Psoas muscle (tissue), 8 donors: Measurements from ENCODE around the gene HMCN1. TPM values are rescaled to one million over a fixed set of nuclear protein-coding genes. Genes with fewer than 3 reads are reported as not detected.
"Not testable (repeated sequence)": the region's sequence is repeated elsewhere in the genome, so short reads cannot be mapped to it uniquely, and the experiment has no call there.

ENCODE experiments used
- ATAC-seq, 4 donors: fragments of 200-7000 bp; cut with Tn5 transposase; one replicate each; pipeline ENCODE4 v1.9.1; 2020; ENCODE audit warnings: moderate library complexity in 3 of 4, mild to moderate bottlenecking in 2 of 4
- DNase-seq, 2 donors: peaks; one replicate each; pipeline ENCODE4 v3.0.0-alpha.2; 2020
- H3K27ac ChIP-seq: fragments of 200-600 bp; one replicate; pipeline ENCODE4 v1.8.0; 2022
- H3K27me3 ChIP-seq, 3 donors: fragments of 200-600 bp in 1 of 3; one replicate each; pipeline versions ENCODE4 v1.6.1 to v1.8.0; 2013 to 2022; ENCODE audit warnings: low read length in 2 of 3, mild to moderate bottlenecking in 2 of 3, moderate library complexity in 1 of 3; ENCODE audit not compliant: insufficient read depth in 3 of 3
- H3K36me3 ChIP-seq, 2 donors: fragments of 200-600 bp in 1 of 2; one replicate each; pipeline versions ENCODE4 v1.6.1 to v1.8.0; 2013 to 2022; ENCODE audit warnings: low read depth in 1 of 2, mild to moderate bottlenecking in 1 of 2, moderate library complexity in 1 of 2; ENCODE audit not compliant: insufficient read depth in 1 of 2
- H3K4me1 ChIP-seq: fragments of 200-600 bp; one replicate; pipeline ENCODE4 v1.8.0; 2022
- H3K4me3 ChIP-seq: fragments of 200-600 bp; one replicate; pipeline ENCODE4 v1.8.0; 2022; ENCODE audit warnings: mild to moderate bottlenecking
- H3K9me3 ChIP-seq: fragments of 200-600 bp; one replicate; pipeline ENCODE4 v1.8.0; 2022
- WGBS, 3 donors: extraction: QIAGEN DNeasy Blood & Tissue Kit; methylation state at CpG; one replicate each; pipeline versions ENCODE4 v1.1.6 to v1.1.7; 2013; 5-methylcytosine and 5-hydroxymethylcytosine counted together
- intact Hi-C, 2 donors: fragments of 100-400 bp; cut with DNase I; formaldehyde crosslinking; loops; one replicate each; pipeline versions ENCODE4 v1.11.0 to v1.14.2; 2022
- polyA plus RNA-seq, 3 donors: library from polyadenylated mRNA; stranded (reverse); fragments of 200-250 nt; gene quantifications; one replicate each; pipeline ENCODE4 v1.2.3, GENCODE V29; 2013
- total RNA-seq, 4 donors: library from RNA; stranded (reverse); fragmentation: NEBNext Ultra II Directional in 2 of 4; extraction: Animal tissue kit (Norgen Biotek cat#: 25700) in 2 of 4; gene quantifications; one replicate each; pipeline versions ENCODE4 v1.2.1 to v1.2.4, GENCODE V29; 2021 to 2023
- TF ChIP-seq, protein P1 (sequence below): fragments of 200-600 bp; IDR thresholded peaks from one replicate; pipeline ENCODE4 v1.8.0; 2022; ENCODE audit warnings: antibody characterized with exemption
- donor health status: healthy with polysubstance abuse.
- donor health status: DM: no; HTN: no; CAD: no; lungs with moderate emphysema.
- donor health status: Bipolar disorder and iron deficiency.
- donor health status: healthy.
- donor health status: DM: yes; HTN: yes; CAD: no.
- donor health status: DM: no; HTN: no; CAD: no.
- donor health status: DM: no; HTN: no; CAD: no.
- donor health status: DM: yes; HTN: yes; CAD: no.

Gene HMCN1
- total and polyA plus RNA-seq, 7 donors, result 1.3 to 6.5 (median 1.8) TPM

DNA sequence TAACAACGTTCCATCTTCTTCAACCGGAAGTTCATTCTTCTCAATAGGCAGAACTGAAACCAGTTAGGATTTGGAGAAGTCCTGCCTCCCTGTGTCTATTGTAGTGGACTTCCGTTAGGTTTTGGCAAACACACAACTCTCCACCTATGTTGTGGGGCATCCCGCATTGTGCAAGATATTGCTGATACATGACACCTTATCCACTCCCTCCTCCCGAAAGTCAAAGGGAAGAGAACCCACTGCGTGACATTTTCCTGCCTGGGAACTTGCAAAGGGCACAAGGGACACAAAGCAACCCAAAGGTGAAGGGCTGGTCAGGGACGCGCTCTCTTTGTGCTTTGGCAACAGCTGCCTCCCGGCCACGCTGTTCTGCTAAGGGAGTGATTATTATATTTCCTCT lies 476.1 kb downstream of the HMCN1 start:
- intact Hi-C loops, result loop anchor here (5.0 to 10.0 kb wide), 3 partner anchors 398 to 495 kb away; no protein-coding TSS in a partner anchor
- Histone ChIP-seq H3K4me3 (no peak overlapping the region), H3K4me1 (no peaks in the 10 kb centered on the region), H3K27ac (no peak overlapping the region), H3K27me3 (no peaks in the 10 kb centered on the region), H3K9me3 (no peaks in the 10 kb centered on the region), H3K36me3 (no peaks in the 10 kb centered on the region)
- DNase-seq (no peak), ATAC-seq (no peak)
- 66 to 76% (median 70%) methylated on average over 10 of the region's 10 CpGs for WGBS, 3 donors
- TF ChIP-seq, protein P1, sequence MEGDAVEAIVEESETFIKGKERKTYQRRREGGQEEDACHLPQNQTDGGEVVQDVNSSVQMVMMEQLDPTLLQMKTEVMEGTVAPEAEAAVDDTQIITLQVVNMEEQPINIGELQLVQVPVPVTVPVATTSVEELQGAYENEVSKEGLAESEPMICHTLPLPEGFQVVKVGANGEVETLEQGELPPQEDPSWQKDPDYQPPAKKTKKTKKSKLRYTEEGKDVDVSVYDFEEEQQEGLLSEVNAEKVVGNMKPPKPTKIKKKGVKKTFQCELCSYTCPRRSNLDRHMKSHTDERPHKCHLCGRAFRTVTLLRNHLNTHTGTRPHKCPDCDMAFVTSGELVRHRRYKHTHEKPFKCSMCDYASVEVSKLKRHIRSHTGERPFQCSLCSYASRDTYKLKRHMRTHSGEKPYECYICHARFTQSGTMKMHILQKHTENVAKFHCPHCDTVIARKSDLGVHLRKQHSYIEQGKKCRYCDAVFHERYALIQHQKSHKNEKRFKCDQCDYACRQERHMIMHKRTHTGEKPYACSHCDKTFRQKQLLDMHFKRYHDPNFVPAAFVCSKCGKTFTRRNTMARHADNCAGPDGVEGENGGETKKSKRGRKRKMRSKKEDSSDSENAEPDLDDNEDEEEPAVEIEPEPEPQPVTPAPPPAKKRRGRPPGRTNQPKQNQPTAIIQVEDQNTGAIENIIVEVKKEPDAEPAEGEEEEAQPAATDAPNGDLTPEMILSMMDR, result no peak

DNA sequence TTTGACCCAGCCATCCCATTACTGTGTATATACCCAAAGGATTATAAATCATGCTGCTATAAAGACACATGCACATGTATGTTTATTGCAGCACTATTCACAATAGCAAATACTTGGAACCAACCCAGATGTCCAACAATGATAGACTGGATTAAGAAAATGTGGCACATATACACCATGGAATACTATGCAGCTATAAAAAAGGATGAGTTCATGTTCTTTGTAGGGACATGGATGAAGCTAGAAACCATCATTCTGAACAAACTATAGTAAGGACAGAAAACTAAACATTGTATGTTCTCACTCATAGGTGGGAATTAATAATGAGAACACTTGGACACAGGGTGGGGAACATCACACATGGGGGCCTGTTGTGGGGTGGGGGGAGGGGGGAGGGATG lies 477.4 kb downstream of the HMCN1 start:
- intact Hi-C loops, result loop anchor here (5.0 to 10.0 kb wide), 3 partner anchors 399 to 497 kb away; no protein-coding TSS in a partner anchor
- not testable (repeated sequence) for ATAC-seq, H3K4me1 ChIP-seq

DNA sequence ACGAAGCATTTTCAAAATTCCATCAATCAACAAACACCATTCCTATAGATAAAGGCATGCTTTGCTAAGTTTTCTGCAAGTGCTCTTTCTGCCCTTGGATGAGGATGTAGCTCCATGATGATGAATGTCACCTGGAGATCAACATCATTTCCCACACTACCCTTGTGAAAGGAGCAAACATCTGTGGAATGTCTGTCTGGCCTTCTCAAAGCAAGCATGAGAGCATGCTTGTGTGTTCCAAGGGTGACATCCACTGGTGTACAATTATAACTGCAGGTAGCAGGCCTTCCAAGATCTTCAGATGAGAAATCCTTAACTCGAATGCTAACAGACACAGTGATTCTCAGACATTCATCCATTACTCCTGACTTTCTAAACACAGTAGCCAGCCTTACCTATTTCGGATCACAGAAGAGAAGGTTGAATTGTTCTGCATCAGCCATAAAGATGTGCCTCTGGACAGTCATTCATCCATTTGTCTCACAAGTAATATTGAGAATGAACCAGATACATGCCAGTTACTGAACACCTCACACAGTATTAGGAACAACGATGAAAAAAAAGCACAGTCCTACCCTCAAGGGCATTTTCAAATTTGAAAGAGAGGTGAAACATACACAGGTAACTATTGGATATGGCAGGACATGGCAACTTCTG lies 478.5 kb downstream of the HMCN1 start:
- TF ChIP-seq, protein P1, result peak; percentile 63
- Histone ChIP-seq H3K9me3 (no peaks in the 10 kb centered on the region), H3K27me3 (no peaks in the 10 kb centered on the region), H3K4me1 (no peaks in the 10 kb centered on the region), H3K36me3 (no peaks in the 10 kb centered on the region), H3K27ac (no peak overlapping the region), H3K4me3 (no peak overlapping the region)
- peak; percentile 57 to 83 (median 74) for ATAC-seq
- intact Hi-C loops, result loop anchor here (5.0 to 10.0 kb wide), 3 partner anchors 400 to 498 kb away; no protein-coding TSS in a partner anchor
- 29 to 40% (median 35%) methylated on average over 4 of the region's 4 CpGs for WGBS, 3 donors
- DNase-seq, result no peak

More for the DNA sequence above, 477.4 kb downstream of the HMCN1 start:
- not testable (repeated sequence) for H3K9me3 ChIP-seq, H3K4me3 ChIP-seq, H3K27me3 ChIP-seq, H3K27ac ChIP-seq, DNase-seq, H3K36me3 ChIP-seq

DNA sequence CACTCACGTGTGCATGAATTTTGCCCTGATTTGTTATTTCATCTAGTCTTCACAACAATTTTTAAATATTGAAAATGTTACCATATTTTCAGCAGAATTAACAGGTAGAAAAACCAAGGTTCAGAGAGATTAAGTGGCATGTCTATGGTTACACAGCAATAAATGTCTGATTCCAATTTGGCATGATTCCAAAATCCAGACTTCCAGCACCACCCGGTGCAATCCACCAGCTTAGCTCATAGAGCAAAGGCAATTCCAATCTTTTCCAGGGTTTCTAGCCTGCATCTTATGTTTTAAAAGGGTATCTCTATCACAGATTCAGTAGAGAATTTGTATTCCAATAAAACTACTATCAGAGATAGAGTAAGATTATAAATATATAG lies 479.0 kb downstream of the HMCN1 start:
- WGBS, 3 donors, result 47 to 51% (median 50%) methylated on average over 2 of the region's 2 CpGs
- no peak for ATAC-seq
- intact Hi-C loops, result loop anchor here (5.0 to 10.0 kb wide), 3 partner anchors 401 to 498 kb away; no protein-coding TSS in a partner anchor

DNA sequence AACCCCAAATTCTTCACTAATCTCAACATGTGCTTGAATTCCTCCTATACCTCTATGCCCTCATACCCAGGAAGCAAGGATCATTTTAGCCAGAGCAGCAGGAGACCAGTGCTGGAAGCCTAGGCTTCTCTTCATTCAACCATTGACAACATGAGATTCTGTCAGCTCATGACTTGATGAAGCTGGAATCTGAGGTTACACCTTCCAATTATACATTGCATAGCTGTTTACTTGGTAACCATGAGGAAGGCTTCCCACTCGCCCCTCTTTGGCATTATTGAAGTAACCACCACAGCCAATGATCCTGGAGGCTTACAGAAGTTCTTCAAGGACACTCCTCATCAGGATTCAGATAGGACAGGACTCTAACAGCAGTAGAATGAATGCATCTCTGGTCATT lies 480.6 kb downstream of the HMCN1 start:
- no peaks in the 10 kb centered on the region for H3K36me3 ChIP-seq
- ATAC-seq, result no peak
- H3K4me3 ChIP-seq, result no peak overlapping the region
- H3K27ac ChIP-seq, result no peak overlapping the region
- 54 to 78% (median 72%) methylated on average over 1 of the region's 1 CpG for WGBS, 3 donors
- DNase-seq, result no peak
- no peaks in the 10 kb centered on the region for H3K9me3 ChIP-seq
- no peaks in the 10 kb centered on the region for H3K4me1 ChIP-seq
- TF ChIP-seq, protein P1, result no peak
- intact Hi-C loops, result loop anchor here (5.0 to 10.0 kb wide), 3 partner anchors 402 to 500 kb away; no protein-coding TSS in a partner anchor
- no peaks in the 10 kb centered on the region for H3K27me3 ChIP-seq

More for the DNA sequence above, 479.0 kb downstream of the HMCN1 start:
- H3K27ac ChIP-seq, result no peak overlapping the region
- H3K4me3 ChIP-seq, result no peak overlapping the region
- no peaks in the 10 kb centered on the region for H3K9me3 ChIP-seq
- H3K27me3 ChIP-seq, result no peaks in the 10 kb centered on the region
- no peak for DNase-seq
- no peaks in the 10 kb centered on the region for H3K4me1 ChIP-seq
- H3K36me3 ChIP-seq, result no peaks in the 10 kb centered on the region
- TF ChIP-seq, protein P1, result no peak
